Left renal pelvis (tissue), 4 donors: ENCODE results near the gene ASCC2. TPM values are rescaled to one million over a fixed set of nuclear protein-coding genes. Genes with fewer than 3 reads are reported as not detected.

Experiments used
- DNase-seq, 4 donors: peaks; one replicate each; pipeline ENCODE4 v3.0.0-alpha.2; 2013; ENCODE audit warnings: low read depth in 4 of 4, low spot score in 3 of 4
- polyA plus RNA-seq, 4 donors: library from polyadenylated mRNA; unstranded; fragments of 120-200 nt; gene quantifications; one replicate each; pipeline ENCODE4 v1.2.1, GENCODE V29; 2013; ENCODE audit not compliant: insufficient read length in 4 of 4

Gene ASCC2
- polyA plus RNA-seq, 4 donors: 37.0 to 57.0 (median 42.3) TPM

- no peak for DNase-seq
These were observed 17.1 kb downstream of the ASCC2 start for GRCh38 chr22:29820961-29821290.

- no peak for DNase-seq
These were observed 18.6 kb downstream of the ASCC2 start for GRCh38 chr22:29819501-29819900.

- DNase-seq: no peak
These were observed 20.4 kb downstream of the ASCC2 start for GRCh38 chr22:29817724-29818123.

GRCh38 chr22:29816980-29817379 lies 21.1 kb downstream of the ASCC2 start:
- no peak for DNase-seq

GRCh38 chr22:29816539-29816938 lies 21.5 kb downstream of the ASCC2 start:
- DNase-seq: no peak

GRCh38 chr22:29816128-29816527 lies 21.9 kb downstream of the ASCC2 start:
- no peak for DNase-seq

- DNase-seq: no peak
These were observed 22.5 kb downstream of the ASCC2 start for GRCh38 chr22:29815580-29815979.

- no peak for DNase-seq
These were observed 24.1 kb downstream of the ASCC2 start for GRCh38 chr22:29814003-29814402.

- DNase-seq: no peak
These were observed 24.5 kb downstream of the ASCC2 start for GRCh38 chr22:29813563-29813962.

GRCh38 chr22:29813126-29813525 lies 24.9 kb downstream of the ASCC2 start:
- no peak for DNase-seq

GRCh38 chr22:29811377-29811776 lies 26.7 kb downstream of the ASCC2 start:
- no peak for DNase-seq

- no peak for DNase-seq
These were observed 27.9 kb downstream of the ASCC2 start for GRCh38 chr22:29810216-29810615.

- DNase-seq: no peak
These were observed 31.9 kb downstream of the ASCC2 start for GRCh38 chr22:29806196-29806595.

- DNase-seq: no peak
These were observed 33.1 kb downstream of the ASCC2 start for GRCh38 chr22:29804985-29805384.

- no peak for DNase-seq
These were observed 34.9 kb downstream of the ASCC2 start for GRCh38 chr22:29803190-29803589.

- no peak for DNase-seq
These were observed 36.3 kb downstream of the ASCC2 start for GRCh38 chr22:29801796-29802195.

GRCh38 chr22:29801153-29801552 lies 36.9 kb downstream of the ASCC2 start:
- no peak for DNase-seq

GRCh38 chr22:29799217-29799680 lies 38.8 kb downstream of the ASCC2 start:
- DNase-seq: no peak

GRCh38 chr22:29798801-29799200 lies 39.3 kb downstream of the ASCC2 start:
- DNase-seq: no peak

- DNase-seq: no peak
These were observed 39.8 kb downstream of the ASCC2 start for GRCh38 chr22:29798318-29798717.

GRCh38 chr22:29797351-29797750 lies 40.7 kb downstream of the ASCC2 start:
- DNase-seq: no peak

- no peak for DNase-seq
These were observed 42.4 kb downstream of the ASCC2 start for GRCh38 chr22:29795663-29796062.

- no peak for DNase-seq
These were observed 44.7 kb downstream of the ASCC2 start for GRCh38 chr22:29793396-29793795.

- no peak for DNase-seq
These were observed 48.0 kb downstream of the ASCC2 start for GRCh38 chr22:29790061-29790460.
